ENCODE measurements around the gene RPTOR. TPM values are rescaled to one million over a fixed set of nuclear protein-coding genes. Genes with fewer than 3 reads are reported as not detected.

The RPTOR gene
- total RNA-seq, 1 experiment from 2014 or later, result 19.8 TPM

DNA sequence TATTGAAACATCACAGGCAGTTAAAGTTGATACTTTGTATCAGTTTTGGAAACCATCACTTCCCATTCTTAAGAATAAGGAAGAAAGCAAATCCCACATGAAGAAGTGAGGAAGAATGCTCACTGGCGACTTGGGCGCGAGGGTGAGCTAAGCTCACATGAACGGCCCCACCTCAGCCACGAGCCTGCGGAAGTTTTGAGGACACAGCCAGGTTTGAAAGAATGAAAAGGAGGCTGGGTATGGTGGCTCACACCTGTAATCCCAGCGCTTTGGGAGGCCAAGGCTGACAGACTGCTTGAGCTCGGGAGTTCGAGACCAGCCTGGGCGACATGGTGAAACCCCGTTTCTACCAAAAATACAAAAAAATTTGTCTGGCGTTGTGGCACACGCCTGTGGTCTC lies 336.7 kb downstream of the RPTOR start:
- in situ Hi-C loops (cut with HindIII; ENCODE audit: low pct_unique_long_range_greater_than_20kb, low sequenced_read_pairs), result no loop called here
- DNase-seq (ENCODE audit: low read depth), result no peak

DNA sequence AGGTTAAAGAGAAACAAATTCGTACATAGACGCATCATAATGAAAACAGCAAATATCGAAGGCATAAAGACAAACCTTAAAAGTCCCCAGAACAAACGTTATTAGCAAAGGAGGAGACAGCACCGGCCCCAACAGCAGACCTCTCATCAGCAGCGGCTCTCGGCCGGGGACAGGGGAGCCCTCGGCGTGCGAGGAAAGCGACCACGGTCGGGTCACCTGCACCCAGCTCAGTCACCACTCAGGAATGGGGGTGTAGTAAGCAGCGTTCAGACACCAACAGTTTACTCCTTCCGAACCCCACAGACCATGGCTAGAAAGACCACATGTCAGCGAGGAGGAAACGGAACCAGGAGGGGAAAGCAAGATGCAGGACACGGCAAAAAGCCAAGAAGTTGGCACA lies 337.7 kb downstream of the RPTOR start:
- in situ Hi-C loops (cut with HindIII; ENCODE audit: low pct_unique_long_range_greater_than_20kb, low sequenced_read_pairs), result no loop called here
- no peak for DNase-seq (ENCODE audit: low read depth)

DNA sequence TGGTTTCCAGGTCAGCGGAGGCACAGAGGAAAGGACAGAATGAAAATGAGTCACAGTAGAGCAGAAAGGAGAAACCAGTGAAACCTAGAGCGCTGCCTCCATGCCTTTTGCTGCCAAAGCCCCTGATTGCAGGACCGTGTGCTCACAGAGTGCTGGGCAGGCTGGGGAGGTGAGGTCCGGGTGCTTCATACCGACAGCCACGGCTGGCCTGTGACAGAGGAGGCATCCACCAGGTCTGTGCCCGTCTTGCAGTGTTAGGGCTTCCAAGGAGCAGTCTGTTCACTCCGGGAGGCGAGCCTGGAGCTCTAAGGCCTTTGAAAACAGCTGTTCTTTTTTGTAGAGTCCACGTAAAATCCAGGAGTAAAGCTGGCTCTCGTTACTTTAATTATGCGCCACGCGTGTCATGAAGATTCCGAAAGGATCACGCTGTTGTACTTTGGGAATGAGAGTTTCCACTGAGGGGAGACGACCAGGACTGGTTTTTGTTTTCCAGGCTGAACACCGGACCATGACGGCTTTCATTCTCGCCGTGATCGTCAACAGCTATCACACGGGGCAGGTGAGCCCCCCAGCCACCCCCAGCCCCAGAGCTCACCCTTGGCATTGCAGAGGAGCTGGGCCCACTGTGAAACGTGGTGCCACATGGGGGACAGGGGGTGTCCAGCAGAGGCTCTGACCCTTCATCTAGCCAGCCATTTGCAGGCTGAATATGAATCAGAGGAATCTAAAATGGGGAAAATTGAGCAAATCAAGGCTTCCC lies 338.5 kb downstream of the RPTOR start:
- in situ Hi-C loops (cut with HindIII; ENCODE audit: low pct_unique_long_range_greater_than_20kb, low sequenced_read_pairs), result no loop called here
- no peak for DNase-seq (ENCODE audit: low read depth)

DNA sequence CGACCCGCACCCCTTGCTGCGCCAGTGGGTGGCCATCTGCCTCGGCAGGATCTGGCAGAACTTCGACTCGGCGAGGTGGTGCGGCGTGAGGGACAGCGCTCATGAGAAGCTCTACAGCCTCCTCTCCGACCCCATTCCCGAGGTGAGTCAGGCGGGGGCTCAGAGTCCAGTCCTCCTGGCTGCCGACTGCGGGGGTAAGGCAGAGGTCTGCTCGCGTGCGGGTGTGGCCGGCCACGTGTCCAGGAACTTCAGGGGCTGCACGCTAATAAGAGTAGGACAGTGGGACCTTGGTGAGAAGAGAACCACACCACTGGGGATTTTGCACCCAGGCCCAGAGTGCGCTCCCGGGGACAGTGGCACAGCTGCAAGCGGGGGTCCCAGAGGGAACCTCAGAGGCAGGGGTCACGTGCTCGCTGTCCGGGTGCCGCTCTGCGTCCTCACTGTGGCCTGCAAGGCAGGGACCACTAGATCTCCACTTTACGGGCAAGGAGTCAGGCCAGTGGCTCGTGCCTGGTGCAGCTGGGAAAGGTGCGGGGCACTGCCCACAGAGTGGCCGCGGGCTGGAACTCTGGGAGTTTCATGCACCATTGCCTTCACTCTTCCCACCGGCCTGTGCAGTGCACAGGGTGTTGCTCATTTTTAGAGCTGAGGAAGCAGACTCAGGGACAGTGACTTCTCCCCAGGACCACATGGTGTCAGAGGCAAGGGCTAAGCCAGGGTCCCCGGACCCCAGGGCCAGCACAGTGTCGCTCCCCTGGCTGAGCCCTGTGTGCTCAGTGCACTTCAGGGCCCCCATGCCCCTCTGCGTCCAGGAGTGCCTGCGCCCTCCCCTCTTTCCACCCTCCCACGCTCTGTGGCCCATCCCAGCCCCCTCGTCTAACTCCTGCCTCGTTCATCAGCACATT lies 339.4 kb downstream of the RPTOR start:
- no peak for DNase-seq (ENCODE audit: low read depth)
- in situ Hi-C loops (cut with HindIII; ENCODE audit: low pct_unique_long_range_greater_than_20kb, low sequenced_read_pairs), result no loop called here

DNA sequence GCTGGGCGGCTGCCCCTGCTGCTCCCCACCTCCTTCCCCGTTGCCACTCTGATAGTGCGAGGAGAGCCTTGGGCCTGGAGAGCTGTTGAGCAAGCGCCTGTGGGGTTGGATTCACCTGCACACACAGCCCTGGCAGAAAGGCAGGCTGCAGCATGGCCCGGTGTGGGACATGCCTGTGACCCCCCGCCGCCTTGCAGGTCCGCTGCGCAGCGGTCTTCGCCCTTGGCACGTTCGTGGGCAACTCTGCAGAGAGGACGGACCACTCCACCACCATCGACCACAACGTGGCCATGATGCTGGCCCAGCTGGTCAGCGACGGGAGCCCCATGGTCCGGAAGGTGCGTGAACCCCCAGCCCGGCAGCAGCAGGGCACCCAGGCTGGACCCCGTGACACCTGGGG lies 340.2 kb downstream of the RPTOR start:
- DNase-seq (ENCODE audit: low read depth), result no peak
- in situ Hi-C loops (cut with HindIII; ENCODE audit: low pct_unique_long_range_greater_than_20kb, low sequenced_read_pairs), result no loop called here

DNA sequence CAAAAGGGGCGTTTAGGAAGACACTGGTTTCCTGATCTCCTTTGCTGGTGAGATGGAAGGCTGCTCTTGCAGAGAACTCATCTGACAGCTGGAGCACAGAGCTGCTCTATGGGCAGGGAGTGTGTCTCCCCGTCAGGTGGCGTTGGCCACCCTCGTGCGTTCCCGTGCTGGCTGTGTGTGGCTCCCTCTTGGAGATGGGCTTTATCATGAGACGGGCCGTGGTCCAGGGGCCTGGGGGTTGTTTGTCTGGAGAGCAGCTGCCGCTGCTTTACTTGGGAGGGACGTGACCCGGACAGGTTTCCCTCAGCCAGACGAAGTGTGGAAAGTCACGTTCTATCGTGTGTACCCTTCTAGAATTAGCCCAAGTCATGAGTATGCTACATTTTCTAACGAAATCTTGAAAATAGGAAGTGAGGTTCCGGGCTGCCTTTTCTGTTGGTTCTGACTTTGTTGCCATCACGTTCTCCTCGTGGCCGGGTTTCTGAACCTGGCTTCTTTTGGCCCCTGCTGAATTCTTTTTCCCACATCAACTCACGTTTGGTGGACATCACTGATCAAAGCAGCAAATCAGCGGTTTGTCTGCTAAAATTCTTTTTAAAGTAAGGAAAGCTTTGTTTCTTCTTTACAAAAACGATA lies 341.4 kb downstream of the RPTOR start:
- no peak for DNase-seq (ENCODE audit: low read depth)
- in situ Hi-C loops (cut with HindIII; ENCODE audit: low pct_unique_long_range_greater_than_20kb, low sequenced_read_pairs), result no loop called here

DNA sequence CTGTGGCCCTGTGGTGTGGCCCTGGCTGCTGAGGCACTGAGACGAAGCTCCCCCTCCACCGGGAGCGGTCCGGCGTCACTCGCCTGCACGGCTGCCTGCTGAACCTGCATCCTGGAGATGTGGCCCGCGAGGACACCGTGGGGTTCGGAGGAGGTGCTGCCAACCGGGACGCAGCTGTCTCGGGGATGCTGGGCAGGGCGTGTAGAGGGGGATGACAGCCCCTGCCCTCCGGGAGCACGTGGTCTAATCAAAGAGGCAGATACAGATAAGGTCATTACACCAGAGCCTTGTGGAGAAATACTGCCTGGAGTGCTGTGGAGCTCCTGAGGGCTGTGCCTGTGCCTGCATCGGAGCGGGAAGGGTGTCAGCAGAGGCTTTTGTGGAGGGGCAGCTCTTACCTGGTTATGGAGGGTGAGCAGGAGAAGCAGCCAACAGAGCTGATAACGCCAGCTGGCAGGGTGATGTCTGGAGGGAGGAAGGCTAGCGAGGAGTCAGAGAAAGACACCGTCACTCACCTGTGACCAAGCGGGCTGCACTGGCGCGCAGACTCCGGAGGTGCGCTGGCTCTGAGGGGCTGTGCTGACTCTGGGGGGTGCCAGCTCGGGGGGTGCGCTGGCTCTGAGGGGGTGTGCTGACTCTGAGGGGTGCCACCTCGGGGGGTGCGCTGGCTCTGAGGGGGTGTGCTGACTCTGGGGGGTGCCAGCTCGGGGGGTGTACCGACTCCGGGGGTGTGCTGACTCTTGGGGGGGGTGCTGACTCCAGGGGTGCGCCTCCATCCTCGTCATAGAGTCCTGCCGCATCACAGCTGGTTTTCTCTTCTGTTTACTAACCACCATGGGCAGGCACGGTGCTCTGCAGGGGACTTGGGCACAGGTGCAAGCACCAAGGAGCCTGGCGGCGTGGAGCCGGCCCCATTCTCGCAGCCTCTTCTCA lies 342.3 kb downstream of the RPTOR start:
- no peak for DNase-seq (ENCODE audit: low read depth)
- in situ Hi-C loops (cut with HindIII; ENCODE audit: low pct_unique_long_range_greater_than_20kb, low sequenced_read_pairs), result no loop called here

DNA sequence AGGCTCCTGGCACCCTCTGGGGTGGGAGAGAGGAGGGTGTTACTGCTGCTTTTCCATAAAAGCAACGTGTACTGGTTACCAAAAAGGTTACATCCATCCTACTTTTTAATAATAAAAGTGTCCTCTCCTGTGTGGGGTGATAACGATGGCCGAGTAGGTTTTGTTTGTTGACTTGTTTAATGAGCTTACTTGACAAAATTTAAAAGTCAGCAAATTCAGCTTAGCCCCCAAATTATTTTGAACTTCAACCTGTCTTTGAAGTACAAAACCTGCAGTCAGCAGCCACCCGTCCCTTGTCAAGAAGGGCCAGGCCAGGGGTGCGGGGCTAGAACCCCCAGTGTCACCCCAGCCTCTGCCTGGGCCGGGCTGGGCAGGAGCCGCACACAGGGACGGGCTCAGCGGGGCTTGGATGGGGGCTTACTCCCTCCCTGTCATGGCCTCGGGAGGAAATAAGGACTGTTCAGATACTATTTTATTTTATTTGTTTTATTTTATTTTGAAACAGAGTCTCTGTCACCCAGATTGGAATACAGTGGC lies 343.1 kb downstream of the RPTOR start:
- in situ Hi-C loops (cut with HindIII; ENCODE audit: low pct_unique_long_range_greater_than_20kb, low sequenced_read_pairs), result no loop called here
- no peak for DNase-seq (ENCODE audit: low read depth)

DNA sequence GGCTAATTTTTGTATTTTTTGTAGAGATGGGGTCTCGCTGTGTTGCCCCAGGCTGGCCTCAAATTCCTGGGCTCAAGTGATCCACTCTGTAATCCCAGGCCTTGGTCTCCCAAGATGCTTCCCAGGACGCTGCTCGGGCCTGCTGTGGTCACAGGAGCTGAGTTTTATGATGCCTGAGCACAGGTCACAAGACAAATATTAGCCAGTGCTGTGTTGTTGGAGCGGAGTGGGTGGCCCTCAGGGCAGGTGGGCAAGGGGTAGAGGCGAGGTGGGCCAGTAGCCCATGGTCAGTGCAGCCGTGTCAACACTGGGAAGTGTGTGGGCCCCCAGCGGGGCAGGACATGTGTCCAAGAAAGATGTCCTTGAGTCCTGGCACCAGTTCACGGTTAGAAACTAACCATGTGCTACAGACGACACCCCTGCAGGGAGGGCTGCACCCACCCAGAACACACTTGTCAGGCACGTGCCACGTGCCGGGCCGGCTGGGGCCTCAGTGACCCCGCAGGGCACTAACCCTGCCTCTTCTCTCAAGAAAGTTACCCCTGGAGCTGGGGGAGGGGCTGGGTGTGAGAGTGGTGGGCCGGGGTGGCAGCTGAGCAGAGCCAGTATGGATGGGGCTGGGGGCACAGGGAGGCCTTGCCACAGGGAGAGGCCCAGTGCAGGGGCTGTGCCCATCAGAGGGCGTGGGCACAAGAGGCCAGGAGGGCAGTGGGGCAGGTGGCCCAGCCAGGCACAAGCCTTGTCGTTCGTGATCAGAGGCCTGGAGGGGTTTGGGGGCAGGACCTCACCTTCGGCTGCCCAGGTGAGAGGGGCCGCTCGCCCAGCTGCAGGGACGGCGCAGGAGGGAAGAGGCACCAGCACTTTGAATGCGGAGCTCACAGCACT lies 343.9 kb downstream of the RPTOR start:
- in situ Hi-C loops (cut with HindIII; ENCODE audit: low pct_unique_long_range_greater_than_20kb, low sequenced_read_pairs), result no loop called here
- DNase-seq (ENCODE audit: low read depth), result no peak

DNA sequence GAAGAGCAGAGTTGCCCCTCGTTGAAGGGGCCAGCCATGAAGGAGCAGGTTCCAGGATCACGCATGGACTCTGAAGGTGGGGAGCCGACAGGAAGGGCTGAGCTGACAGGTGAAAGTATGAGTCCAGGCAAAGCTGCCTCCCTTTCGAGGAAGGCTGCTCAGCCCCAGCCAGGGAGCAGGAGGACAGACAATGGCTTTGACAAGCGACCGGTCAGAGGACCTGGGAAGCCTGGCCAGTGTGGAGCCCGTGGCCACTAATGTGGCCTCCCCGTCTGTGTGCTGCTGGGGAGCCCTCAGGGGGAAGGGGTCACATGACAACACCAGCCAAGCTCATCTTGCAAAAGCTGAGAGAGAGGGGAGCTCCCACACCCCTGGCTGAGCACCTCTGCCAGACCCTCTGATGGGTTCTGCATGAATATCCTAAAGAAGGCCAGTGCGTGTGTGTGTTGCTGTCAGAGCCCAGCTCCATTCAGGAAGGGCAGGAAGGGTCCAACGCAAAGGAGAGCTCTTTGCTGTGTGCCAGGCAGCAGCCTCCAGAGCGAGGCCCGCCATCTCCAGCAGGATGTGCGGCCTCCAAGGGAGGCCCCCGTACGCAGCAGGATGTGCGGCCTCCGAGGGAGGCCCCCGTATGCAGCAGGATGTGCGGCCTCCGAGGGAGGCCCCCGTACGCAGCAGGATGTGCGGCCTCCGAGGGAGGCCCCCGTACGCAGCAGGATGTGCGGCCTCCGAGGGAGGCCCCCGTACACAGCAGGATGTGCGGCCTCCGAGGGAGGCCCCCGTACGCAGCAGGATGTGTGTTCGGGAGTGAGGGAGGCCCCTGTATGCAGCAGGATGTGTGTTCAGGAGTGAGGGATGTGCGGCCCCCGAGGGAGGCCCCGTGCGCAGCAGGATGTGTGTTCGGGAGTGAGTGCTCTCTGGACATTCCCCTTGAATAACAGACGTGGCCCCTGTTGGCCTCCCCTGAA lies 344.9 kb downstream of the RPTOR start:
- in situ Hi-C loops (cut with HindIII; ENCODE audit: low pct_unique_long_range_greater_than_20kb, low sequenced_read_pairs), result no loop called here
- no peak for DNase-seq (ENCODE audit: low read depth)

DNA sequence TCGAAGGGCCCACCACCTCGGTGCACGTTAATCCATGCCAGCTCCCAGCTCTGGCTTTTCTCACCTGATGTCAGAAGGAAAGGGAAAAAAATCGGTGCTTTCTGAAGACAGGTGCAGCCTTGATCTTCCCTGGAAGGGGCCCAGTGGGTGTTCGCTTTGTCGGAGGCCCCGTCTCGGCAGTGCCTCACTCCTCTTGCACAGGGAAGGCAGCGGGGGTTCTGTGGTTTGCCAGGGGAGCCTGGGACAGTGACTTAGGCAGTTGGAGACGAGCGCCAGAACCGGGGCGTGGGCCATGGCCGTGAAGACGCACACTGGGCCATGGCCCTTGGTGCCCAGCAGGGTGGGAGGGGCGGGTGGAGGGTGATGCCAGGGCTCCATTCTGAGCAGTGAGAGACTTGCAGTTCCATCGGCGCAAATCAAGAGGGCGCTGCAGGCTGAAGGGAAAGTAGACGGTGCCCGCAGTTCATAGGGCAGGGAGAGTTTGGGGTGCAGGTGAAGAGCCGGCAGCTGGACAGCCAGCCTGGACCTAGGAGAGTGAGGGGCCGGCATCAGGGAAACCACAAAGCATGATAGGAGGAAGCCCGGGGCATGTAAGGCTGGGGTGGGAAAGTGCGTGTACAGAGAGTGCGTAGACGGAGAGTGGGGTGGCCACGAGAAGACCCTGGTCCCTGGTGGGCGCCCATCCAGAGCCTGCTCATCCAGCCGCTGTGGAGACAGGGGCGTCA lies 345.7 kb downstream of the RPTOR start:
- no peak for DNase-seq (ENCODE audit: low read depth)
- in situ Hi-C loops (cut with HindIII; ENCODE audit: low pct_unique_long_range_greater_than_20kb, low sequenced_read_pairs), result no loop called here

DNA sequence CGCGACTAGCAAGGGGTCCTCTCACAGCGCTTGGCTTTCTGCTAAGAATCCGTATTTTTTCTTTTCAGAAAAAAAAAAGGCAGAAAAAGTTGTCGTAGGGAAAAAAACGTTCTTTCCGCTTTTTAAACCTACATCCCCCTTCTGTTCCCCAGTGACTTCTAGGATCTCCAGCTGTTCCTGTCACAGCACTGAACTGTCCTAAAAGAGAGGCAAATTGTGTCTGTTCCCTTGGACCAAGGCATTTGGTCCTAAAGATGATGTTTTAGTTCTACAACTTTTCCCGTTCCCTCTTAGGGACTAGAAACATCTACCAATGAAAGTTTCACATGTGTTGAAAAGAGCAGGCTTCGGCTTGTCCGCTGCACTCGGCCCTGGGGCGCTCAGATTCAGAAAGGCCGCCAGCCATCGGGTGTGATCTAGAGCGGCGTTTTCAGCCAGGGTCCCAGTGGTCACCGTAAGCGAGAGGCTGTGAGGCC lies 346.3 kb downstream of the RPTOR start:
- no peak for DNase-seq (ENCODE audit: low read depth)
- in situ Hi-C loops (cut with HindIII; ENCODE audit: low pct_unique_long_range_greater_than_20kb, low sequenced_read_pairs), result no loop called here

DNA sequence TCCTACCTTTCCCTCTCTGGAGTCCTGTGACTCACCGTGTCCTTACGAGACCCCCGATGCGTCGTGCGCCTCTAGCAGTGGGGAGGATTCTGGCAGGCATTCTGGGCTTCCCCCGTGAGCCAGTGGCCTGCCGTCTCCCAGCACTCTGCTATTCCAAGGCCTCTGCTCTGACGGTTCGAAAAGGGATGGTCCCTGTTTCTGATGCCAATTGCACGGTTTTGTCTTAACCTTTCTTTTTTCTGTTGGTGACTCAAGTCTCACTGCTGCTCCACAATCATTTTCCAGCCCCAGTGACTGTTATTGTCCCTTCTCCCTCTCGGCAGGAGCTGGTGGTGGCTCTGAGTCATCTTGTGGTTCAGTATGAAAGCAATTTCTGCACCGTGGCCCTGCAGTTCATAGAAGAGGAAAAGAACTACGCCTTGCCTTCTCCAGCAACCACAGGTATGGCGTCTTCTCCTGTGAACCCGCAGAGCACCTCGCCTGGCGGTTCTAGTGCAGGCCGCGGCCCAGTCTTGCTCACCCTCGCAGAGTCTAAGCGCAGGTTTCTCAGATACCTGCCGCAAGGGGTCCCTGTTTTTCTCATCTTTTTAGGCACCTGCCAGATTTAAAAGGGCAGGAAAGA lies 346.9 kb downstream of the RPTOR start:
- DNase-seq (ENCODE audit: low read depth), result peak; percentile 94
- in situ Hi-C loops (cut with HindIII; ENCODE audit: low pct_unique_long_range_greater_than_20kb, low sequenced_read_pairs), result no loop called here

DNA sequence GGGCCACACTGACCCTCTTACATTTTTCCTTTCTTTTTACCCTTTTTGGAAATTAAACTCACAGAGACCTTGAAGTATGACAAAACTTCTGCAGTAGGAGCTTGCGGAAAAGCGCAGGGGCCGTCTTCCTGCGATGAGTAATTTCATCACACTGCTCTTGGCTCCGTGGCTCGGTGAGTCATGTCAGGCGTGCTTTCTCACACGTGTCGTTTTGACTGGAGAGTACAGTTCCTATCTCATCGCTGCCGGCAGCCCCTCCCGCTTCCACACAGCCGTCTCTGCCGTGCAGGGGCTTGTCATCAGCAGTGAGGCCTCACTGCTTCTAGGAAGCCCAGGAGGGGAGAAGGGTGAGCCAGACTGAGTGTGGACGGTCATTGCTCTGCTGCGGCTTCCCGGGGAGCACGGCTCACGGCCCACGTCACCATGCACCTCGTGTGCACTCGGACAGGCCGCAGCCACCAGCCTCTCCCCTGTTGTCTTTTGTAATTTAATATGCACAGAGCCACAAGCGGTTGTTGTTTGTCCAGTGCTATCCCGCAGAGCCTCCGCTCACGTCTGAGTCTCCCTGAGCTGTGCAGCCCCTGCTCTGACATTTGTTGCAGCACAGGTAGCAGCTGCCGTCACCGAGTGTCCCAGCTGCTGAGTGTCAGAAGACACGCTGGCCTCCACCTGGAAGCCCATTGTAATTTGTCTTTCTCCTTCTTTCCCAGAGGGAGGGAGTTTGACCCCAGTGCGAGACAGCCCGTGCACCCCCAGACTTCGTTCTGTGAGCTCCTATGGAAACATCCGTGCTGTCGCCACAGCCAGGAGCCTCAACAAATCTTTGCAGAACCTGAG lies 347.6 kb downstream of the RPTOR start:
- DNase-seq (ENCODE audit: low read depth), result peak; percentile 91
- in situ Hi-C loops (cut with HindIII; ENCODE audit: low pct_unique_long_range_greater_than_20kb, low sequenced_read_pairs), result no loop called here
